ENCODE measurements around the gene JMJD7.
"Not testable (repeated sequence)": the region's sequence is repeated elsewhere in the genome, so short reads cannot be mapped to it uniquely, and the experiment has no call there.

Gene JMJD7

GRCh38 chr15:41822471-41822870 is 5.4 kb upstream of the JMJD7 start:
- no peak for DNase-seq (ENCODE audit: low spot score)

GRCh38 chr15:41822957-41823356 is 4.9 kb upstream of the JMJD7 start:
- no peak for DNase-seq (ENCODE audit: low spot score)

GRCh38 chr15:41823502-41823901 is 4.4 kb upstream of the JMJD7 start:
- DNase-seq (ENCODE audit: low spot score): no peak

GRCh38 chr15:41824062-41824745 is 3.7 kb upstream of the JMJD7 start:
- no peak for DNase-seq (ENCODE audit: low spot score)

GRCh38 chr15:41825145-41825544 is 2.7 kb upstream of the JMJD7 start:
- DNase-seq (ENCODE audit: low spot score): no peak

GRCh38 chr15:41825572-41826535 is 2.0 kb upstream of the JMJD7 start:
- no peak for DNase-seq (ENCODE audit: low spot score)

GRCh38 chr15:41827290-41827879 is 507 bp upstream of the JMJD7 start:
- DNase-seq (ENCODE audit: low spot score): no peak

GRCh38 chr15:41828807-41829141 is 882 bp downstream of the JMJD7 start:
- DNase-seq (ENCODE audit: low spot score): no peak

GRCh38 chr15:41829959-41830646 is 2.2 kb downstream of the JMJD7 start:
- DNase-seq (ENCODE audit: low spot score): no peak

- DNase-seq (ENCODE audit: low spot score): not testable (repeated sequence)
Measured at GRCh38 chr15:41831291-41831690, 3.4 kb downstream of the JMJD7 start.

GRCh38 chr15:41832208-41832607 is 4.3 kb downstream of the JMJD7 start:
- no peak for DNase-seq (ENCODE audit: low spot score)

- DNase-seq (ENCODE audit: low spot score): no peak
Measured at GRCh38 chr15:41832875-41833274, 5.0 kb downstream of the JMJD7 start.

- no peak for DNase-seq (ENCODE audit: low spot score)
Measured at GRCh38 chr15:41834096-41834495, 6.2 kb downstream of the JMJD7 start.

- DNase-seq (ENCODE audit: low spot score): no peak
Measured at GRCh38 chr15:41836073-41836472, 8.2 kb downstream of the JMJD7 start.

GRCh38 chr15:41836713-41837454 is 9.0 kb downstream of the JMJD7 start:
- no peak for DNase-seq (ENCODE audit: low spot score)

- DNase-seq (ENCODE audit: low spot score): no peak
Measured at GRCh38 chr15:41838400-41838897, 10.6 kb downstream of the JMJD7 start, which contains the start of gene PLA2G4B. PLA2G4B (plus strand) TSS chr15:41838847; CDS start chr15:41838914, 67 bp downstream.

GRCh38 chr15:41839781-41840491 is 12.0 kb downstream of the JMJD7 start:
- DNase-seq (ENCODE audit: low spot score): no peak

GRCh38 chr15:41840673-41841072 is 12.8 kb downstream of the JMJD7 start:
- no peak for DNase-seq (ENCODE audit: low spot score)

GRCh38 chr15:41841131-41841530 is 13.2 kb downstream of the JMJD7 start:
- DNase-seq (ENCODE audit: low spot score): no peak

- no peak for DNase-seq (ENCODE audit: low spot score)
Measured at GRCh38 chr15:41842229-41842628, 14.3 kb downstream of the JMJD7 start.

- DNase-seq (ENCODE audit: low spot score): no peak
Measured at GRCh38 chr15:41843571-41843970, 15.7 kb downstream of the JMJD7 start.

Measured in Ammon's horn (tissue), 1 donor.